Measurements from ENCODE around the gene SIK2.

DNA sequence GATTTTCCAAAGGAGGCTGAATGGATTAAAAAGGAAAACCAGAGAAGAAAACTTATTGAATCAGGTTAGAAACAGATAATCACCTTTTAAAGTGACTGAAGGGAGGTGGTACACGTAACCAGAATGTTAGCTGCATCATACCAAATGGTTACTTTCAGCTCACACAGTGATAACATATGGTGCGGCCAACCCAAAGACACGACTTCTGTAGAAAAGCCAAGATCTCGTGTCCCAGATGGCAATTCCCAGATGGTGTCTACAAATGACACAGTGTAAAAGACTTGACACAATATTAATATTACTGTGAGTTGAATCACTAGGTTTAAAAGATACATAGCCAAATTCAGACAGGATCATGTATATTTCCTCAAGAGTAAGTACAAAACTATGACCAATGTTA is 158.8 kb downstream of the SIK2 start:
- no peak for TF ChIP-seq POLR2A (IDR thresholded peaks at IDR 0.05; ENCODE audit: borderline replicate concordance, extremely low read depth, insufficient read depth, insufficient read length)
- TF ChIP-seq, protein P1, sequence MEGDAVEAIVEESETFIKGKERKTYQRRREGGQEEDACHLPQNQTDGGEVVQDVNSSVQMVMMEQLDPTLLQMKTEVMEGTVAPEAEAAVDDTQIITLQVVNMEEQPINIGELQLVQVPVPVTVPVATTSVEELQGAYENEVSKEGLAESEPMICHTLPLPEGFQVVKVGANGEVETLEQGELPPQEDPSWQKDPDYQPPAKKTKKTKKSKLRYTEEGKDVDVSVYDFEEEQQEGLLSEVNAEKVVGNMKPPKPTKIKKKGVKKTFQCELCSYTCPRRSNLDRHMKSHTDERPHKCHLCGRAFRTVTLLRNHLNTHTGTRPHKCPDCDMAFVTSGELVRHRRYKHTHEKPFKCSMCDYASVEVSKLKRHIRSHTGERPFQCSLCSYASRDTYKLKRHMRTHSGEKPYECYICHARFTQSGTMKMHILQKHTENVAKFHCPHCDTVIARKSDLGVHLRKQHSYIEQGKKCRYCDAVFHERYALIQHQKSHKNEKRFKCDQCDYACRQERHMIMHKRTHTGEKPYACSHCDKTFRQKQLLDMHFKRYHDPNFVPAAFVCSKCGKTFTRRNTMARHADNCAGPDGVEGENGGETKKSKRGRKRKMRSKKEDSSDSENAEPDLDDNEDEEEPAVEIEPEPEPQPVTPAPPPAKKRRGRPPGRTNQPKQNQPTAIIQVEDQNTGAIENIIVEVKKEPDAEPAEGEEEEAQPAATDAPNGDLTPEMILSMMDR (IDR thresholded peaks at IDR 0.05 in 2 of 3, conservative IDR thresholded peaks at IDR 0.05 in 1 of 3; ENCODE audit: borderline replicate concordance in 1 of 3, insufficient read depth in 1 of 3, low read depth in 2 of 3, low read length in 2 of 3) = no peak
- TF ChIP-seq SP1 (IDR thresholded peaks at IDR 0.05; ENCODE audit: low read depth) = no peak
- no peak for TF ChIP-seq POLR2AphosphoS5 (IDR thresholded peaks at IDR 0.05; ENCODE audit: low read depth, low read length)
- no peak for TF ChIP-seq RAD21 (IDR thresholded peaks at IDR 0.05; ENCODE audit: low read depth)
- no peak for TF ChIP-seq JUND (IDR thresholded peaks at IDR 0.05)
- no peak for TF ChIP-seq SRF (IDR thresholded peaks at IDR 0.05; ENCODE audit: low read depth)
- TF ChIP-seq TCF7L2 (IDR thresholded peaks at IDR 0.05; ENCODE audit: borderline replicate concordance, extremely low read depth, insufficient read depth, insufficient read length) = no peak
- TF ChIP-seq EZH2phosphoT487 (IDR thresholded peaks at IDR 0.05; ENCODE audit: borderline replicate concordance) = no peak

Data from HCT116 (cell line).